HG02571 (cell line): Measurements from ENCODE around the gene FXN.
"Not testable (repeated sequence)": the region's sequence is repeated elsewhere in the genome, so short reads cannot be mapped to it uniquely, and the experiment has no call there.

Experiments used
- ATAC-seq: cut with Tn5 transposase; IDR thresholded peaks from one replicate; pipeline ENCODE4 v1.9.1; 2021; ENCODE audit warnings: mild to moderate bottlenecking, moderate library complexity; ENCODE audit not compliant: unreplicated experiment

FXN gene

GRCh38 chr9:69065660-69066059, 30.1 kb downstream of the FXN start:
- ATAC-seq, result no peak

DNA sequence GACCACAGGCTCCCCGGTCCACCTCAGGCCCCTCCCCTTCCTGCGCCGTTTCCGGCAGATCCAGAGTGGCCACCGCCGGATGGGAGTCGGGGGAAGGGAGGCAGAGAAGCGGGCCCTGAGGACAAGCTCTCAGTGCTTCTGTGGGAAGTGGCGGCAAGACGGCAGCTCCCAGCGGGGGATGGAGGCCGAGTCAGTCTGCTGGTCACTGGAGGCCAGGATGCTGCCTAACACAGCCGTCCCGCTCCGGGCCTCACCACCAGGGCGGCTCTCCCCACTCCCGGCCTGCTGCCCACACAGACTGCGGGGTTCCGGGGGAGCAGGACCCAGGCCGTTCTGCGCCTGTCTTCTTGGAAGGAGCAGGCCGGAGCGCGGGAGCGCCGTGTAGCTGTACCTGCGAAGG, 31.4 kb downstream of the FXN start:
- no peak for ATAC-seq

DNA sequence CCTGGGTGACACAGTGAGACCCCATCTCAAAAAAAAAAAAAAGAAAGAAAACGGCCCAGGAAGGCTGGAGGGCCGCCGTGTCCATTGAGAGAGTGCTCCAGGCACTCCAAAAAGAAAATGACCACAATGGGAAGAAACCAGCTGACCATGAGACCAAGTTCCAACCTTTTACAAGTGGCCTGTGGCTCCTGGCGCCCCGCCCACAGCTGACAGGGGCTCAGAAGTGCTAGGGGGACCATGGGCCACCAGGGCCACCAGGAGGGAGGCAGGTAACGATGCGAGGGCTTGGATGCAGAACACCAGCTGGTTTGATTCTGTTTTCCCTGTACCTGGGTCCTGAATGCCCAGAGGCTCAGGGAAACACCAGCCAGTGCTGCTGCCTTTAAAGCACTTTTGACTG, 34.6 kb downstream of the FXN start:
- no peak for ATAC-seq

DNA sequence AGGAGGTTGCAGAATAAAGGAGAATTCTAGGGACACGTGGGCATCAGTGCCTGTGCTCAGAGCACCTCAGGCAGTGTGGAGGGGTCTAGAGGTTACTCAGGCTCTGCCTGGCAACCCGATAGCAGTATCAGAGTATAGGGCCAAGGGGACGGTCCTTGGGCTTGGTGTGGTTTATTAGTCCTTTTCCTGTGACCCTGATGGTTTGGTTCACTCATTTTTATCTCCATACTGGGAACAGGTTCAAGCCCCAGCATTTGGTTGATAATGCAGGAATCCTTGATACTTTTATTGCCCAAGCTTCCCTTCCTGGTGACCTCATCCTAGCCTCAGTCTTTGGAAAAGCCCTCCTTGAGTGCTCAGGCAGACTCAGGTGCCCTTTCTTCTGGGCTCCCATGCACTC, 35.5 kb downstream of the FXN start:
- no peak for ATAC-seq

DNA sequence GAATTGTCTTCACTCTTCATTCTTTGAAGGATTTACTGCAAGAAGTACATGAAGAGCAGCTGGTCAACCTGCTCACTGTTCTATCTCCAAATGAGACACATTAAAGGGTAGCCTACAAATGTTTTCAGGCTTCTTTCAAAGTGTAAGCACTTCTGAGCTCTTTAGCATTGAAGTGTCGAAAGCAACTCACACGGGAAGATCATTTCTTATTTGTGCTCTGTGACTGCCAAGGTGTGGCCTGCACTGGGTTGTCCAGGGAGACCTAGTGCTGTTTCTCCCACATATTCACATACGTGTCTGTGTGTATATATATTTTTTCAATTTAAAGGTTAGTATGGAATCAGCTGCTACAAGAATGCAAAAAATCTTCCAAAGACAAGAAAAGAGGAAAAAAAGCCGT, 37.6 kb downstream of the FXN start:
- no peak for ATAC-seq

- no peak for ATAC-seq
These were observed 39.2 kb downstream of the FXN start for GRCh38 chr9:69074801-69075200.

GRCh38 chr9:69076550-69076949, 41.0 kb downstream of the FXN start:
- ATAC-seq, result no peak

GRCh38 chr9:69078069-69078468, 42.5 kb downstream of the FXN start:
- ATAC-seq, result no peak

- ATAC-seq, result no peak
These were observed 43.0 kb downstream of the FXN start for GRCh38 chr9:69078581-69078980.

- no peak for ATAC-seq
These were observed 43.6 kb downstream of the FXN start for GRCh38 chr9:69079186-69079585.

- no peak for ATAC-seq
These were observed 45.7 kb downstream of the FXN start for GRCh38 chr9:69081261-69081660.

DNA sequence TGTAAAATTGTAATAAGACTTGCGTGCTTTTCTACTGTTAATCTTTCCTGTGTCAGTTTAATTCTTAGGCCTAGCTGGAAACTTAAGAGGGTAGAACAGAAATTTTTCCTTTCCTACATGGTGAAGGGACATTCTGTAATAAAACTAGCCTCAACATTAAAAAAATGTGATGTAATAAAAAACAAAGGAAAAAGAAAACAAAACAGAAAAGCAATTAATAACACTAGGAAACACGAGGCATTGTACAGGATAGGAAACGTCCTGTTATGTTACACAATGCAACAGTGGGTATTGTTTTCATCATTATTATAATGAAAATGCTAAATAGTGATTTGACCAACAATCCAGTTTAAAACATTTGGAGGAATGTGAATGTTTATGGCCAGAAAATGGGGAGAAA, 47.8 kb downstream of the FXN start:
- no peak for ATAC-seq

- ATAC-seq, result no peak
These were observed 50.2 kb downstream of the FXN start for GRCh38 chr9:69085569-69086283.

DNA sequence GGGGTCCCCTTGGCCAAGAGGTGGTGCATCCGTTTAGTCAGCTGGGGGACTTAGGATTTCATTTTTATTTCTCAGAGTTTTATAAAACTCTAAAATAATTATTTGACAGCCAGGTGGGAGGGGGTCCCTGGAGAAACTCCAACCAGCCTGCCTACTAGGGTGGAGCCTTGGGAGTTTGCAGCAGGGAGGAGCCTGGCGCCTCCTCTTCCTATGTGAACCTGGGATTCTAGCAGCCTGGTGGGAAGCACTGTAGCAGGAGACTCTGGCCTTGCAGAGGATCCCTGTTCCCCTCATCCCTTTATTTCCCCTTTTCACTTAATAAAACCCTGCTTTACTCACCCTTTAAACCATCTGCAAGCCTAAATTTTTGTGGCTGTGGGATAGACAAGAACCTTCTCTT, 50.8 kb downstream of the FXN start:
- no peak for ATAC-seq

GRCh38 chr9:69086769-69087168, 51.2 kb downstream of the FXN start:
- ATAC-seq, result no peak

DNA sequence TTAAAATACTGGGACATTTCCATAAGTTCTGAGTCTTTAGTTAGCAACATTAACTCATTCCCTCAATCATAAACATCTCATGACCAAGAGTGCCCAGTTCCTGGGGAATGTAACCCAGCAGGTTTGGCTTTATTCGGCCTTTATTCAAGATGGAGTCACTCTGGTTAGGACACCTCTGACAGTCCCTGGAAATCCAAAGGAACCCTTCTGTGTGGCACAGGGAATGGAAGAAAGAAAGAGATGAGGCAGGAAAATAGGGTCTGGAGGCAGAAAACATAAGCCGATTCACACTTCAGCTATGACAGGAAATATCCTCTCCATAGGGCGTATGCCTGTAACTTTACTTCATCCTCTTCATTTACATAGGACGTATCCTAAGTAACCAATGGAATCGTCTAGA, 53.5 kb downstream of the FXN start:
- no peak for ATAC-seq

DNA sequence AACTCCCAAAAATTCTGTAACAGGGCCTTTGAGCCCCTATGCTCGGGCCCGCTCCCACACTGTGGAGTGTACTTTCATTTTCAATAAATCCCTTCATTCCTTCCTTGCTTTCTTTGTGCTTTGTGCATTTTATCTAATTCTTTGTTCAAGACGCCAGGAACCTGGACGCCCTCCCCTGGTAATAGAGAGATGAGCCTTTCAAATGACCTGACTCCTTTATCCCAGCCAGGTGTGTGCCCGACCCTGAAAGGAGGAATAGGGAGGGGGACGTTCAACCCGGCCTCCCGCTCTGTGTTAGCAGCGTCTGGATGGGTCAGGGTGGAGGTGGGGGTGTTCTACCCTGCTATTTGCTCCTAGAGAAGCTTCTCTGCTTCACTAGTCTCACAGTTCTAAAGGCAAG, 53.9 kb downstream of the FXN start:
- no peak for ATAC-seq

DNA sequence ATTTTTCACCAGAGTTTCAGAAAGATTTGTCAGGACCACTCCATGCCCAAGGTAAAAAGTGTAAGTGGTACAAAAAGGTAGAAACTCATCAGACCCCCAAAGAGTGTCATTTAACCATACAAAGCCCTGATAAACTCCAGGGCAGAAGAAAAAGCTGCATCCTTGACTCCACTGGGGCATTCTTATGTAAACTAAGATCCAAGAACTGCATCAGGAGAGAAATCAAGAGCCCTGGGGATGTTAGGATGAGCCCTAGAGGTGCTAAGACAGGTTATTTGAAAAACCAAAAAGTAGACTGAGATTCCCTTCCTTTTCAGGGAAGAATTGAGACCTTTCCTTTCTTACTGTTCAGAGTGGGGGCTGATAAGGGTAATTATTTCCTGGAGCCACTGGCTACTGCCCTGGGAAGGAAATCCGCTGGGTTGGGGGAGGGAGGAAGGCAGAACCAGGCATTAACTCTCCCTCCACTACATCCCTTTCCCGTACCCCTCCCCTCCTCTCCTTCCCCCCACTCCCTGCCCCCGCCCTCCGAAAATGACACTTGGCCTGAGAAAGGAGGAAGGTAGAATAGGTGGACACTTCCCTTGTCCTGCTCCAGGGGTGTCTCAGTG, 54.7 kb downstream of the FXN start:
- no peak for ATAC-seq

- no peak for ATAC-seq
These were observed 55.4 kb downstream of the FXN start for GRCh38 chr9:69090946-69091345.

GRCh38 chr9:69093471-69094103, 58.0 kb downstream of the FXN start:
- ATAC-seq, result no peak

- not testable (repeated sequence) for ATAC-seq
These were observed 59.0 kb downstream of the FXN start for GRCh38 chr9:69094361-69095135.

- no peak for ATAC-seq
These were observed 61.5 kb downstream of the FXN start for GRCh38 chr9:69097064-69097463.
